Measurements from ENCODE around the gene GHRH. TPM values are rescaled to one million over a fixed set of nuclear protein-coding genes. Genes with fewer than 3 reads are reported as not detected.

GHRH gene
- total RNA-seq, 2 donors from 2014 or later, result not detected

DNA sequence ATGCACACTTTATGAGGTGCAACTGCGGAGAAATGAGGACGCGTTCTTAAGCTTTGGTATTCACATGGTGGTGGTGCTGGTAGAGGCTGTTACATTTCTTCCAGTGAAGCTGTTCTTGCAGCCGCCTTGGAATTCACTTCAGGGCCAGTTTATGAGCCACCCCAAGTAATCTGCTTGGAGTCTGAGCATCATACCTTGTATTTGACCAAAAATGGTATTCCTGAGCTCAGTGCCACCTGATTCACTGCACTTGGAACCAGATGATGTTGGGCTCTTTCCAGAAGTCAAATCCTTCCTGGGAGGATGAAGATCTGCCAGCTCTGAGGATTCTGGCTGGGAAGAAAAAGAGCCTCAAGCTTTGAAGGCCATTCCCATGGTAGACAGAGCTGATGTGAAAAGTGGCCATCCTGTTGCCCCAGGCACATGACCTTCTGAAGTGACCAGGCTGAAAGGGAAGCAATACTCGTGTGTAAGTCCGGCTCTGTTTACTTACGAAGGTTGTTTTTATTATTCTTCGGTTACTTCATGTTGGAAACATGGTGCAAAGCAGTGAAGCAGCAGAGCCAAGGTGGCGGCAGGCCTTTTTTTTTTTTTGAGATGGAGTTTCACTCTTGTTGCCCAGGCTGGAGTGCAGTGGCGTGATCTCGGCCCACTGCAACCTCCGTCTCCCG lies 35.6 kb upstream of the GHRH start:
- Mint-ChIP-seq H3K4me3 (no peak overlapping the region), H3K27ac (no peak overlapping the region)

DNA sequence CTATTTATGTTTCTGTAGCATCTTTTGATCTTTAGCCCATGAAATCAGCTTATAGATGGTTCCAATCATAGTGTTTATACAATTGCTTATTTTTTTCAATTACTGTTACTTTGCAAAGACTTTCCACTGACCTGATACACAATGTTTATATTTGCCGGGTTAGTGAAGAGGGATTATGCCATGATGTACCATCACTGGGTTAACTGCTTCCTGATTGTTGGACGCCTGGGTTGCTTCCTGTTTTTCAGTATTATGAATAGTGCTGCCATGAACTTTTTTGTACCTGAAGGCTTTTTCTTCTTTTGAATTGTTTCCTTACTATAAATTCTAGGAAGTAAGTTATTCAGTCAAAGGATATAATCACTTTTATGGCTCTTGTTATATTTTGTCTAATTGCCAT lies 34.8 kb upstream of the GHRH start:
- ATAC-seq (replicated peaks), result no peak
- no peak overlapping the region for H3K27ac Mint-ChIP-seq
- peaks cover 63% of the 10 kb centered on the region for H3K36me3 Mint-ChIP-seq (ENCODE audit: low read depth)
- no peak overlapping the region for H3K4me3 Mint-ChIP-seq
- no peaks in the 10 kb centered on the region for H3K9me3 Mint-ChIP-seq
- no peaks in the 10 kb centered on the region for H3K27me3 Mint-ChIP-seq
- peaks cover 42% of the 10 kb centered on the region for H3K4me1 Mint-ChIP-seq

More for the DNA sequence above, 35.6 kb upstream of the GHRH start:
- Mint-ChIP-seq H3K36me3 (ENCODE audit: low read depth) (peaks cover 63% of the 10 kb centered on the region), H3K9me3 (no peaks in the 10 kb centered on the region), H3K27me3 (no peaks in the 10 kb centered on the region), H3K4me1 (peaks cover 44% of the 10 kb centered on the region)
- no peak for ATAC-seq (replicated peaks)

DNA sequence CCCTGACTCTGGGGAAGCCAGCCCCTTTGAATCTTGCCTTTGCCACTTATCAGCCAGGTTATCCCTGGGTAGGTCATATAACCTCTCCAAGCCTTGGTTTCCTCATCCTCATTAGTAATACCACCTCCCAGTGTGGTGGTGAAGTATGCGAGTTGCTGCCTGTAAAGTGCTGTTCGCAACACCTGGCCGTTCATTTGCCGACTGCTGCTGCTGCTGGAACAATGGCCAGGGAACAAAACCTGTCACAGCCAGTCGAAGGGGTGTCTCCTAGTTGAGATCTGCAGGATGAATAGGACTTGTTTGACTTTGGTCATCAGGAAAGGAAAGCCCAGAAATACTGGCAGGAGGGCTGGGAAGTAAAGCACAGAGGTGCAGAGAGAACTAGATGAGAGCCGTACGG lies 34.0 kb upstream of the GHRH start:
- H3K9me3 Mint-ChIP-seq, result no peaks in the 10 kb centered on the region
- no peak overlapping the region for H3K4me3 Mint-ChIP-seq
- H3K27me3 Mint-ChIP-seq, result no peaks in the 10 kb centered on the region
- H3K27ac Mint-ChIP-seq, result peak overlapping the region; percentile 26
- H3K4me1 Mint-ChIP-seq, result peaks cover 46% of the 10 kb centered on the region
- peaks cover 59% of the 10 kb centered on the region for H3K36me3 Mint-ChIP-seq (ENCODE audit: low read depth)
- ATAC-seq (replicated peaks), result no peak

DNA sequence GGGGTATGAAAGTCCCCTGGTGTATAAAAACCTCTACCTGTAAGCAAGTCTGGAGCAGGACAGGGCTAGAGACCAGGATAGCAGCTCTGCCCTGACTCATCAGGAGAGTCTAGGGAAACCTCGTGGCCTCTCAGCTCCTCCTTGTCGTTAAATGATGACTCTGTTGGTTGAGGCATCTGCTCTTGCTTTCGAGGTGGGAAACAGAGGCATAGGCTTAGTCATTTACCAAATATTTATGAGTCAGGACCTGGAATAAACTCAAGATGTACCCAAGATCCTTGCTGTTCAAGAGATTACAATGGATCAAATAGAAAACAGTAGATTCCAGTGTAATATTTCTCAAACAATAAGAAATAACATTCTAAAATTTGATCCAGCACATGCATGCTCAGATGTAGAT lies 33.4 kb upstream of the GHRH start:
- peak; percentile 99 for ATAC-seq (replicated peaks)
- Mint-ChIP-seq H3K4me1 (peaks cover 40% of the 10 kb centered on the region), H3K4me3 (no peak overlapping the region), H3K27me3 (no peaks in the 10 kb centered on the region), H3K27ac (peak overlapping the region; percentile 26), H3K9me3 (no peaks in the 10 kb centered on the region), H3K36me3 (ENCODE audit: low read depth) (peaks cover 53% of the 10 kb centered on the region)

DNA sequence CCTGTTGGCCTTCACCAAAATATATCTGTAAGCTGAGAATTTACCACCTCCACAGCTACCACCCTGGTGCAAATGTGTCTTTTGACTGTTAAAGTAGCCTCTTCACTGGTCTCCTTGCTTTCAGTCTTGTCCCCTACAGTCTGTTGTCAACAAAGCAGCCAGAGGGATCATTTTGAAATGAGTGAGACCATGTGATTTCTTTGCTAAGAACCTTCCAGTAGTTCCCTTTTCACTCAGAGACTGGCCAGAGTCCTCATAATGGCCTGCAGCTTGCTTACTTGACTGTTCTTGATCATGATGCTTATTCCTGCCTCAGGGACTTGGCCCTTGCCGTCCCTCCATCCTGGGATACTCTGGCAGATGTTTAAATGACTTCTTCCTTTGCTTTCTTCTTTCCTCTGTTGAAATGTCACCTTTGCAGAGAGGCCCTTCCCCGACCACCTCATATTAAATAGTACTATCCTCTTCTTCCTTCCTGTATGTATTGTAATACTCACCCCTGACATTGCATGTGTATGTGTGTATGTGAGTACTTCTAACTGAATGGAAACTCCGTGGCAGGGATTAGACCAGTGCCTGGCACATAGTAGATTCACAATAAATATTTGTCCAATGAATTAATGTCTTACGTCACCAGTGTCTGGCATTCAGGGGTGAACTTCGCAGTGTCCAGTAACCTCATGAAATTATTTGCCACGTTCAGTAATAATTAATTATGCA lies 32.8 kb upstream of the GHRH start:
- no peaks in the 10 kb centered on the region for H3K27me3 Mint-ChIP-seq
- H3K36me3 Mint-ChIP-seq (ENCODE audit: low read depth), result peaks cover 47% of the 10 kb centered on the region
- H3K4me3 Mint-ChIP-seq, result no peak overlapping the region

DNA sequence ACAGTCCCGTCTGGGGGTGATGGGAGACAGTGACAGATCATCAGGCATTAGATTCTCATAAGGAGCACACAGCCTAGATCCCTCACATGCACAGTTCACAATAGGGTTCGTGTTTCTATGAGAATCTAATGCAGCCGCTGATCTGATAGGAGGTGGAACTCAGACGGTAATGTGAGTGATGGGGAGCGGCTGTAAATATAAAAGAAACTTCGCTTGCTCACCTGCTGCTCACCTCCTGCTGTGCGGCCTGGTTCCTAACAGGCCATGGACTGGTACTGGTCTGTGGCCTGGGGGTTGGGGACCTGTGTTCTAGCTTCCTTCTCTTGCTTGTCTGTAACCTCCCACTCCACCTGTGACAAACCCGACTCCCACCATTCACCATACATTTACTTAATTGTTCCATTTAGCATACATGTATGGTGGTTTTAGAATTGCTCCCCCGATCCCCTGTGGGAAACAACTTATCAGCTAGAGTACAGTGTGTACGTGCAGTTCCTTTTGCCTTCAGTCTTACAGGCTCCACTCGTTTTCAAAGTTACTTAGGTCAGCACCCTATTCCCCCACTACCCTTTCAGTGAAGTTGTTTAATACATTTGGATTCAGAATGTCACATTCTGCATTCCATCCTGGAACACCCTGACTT lies 31.8 kb upstream of the GHRH start:
- no peak overlapping the region for H3K27ac Mint-ChIP-seq
- H3K4me1 Mint-ChIP-seq, result peaks cover 39% of the 10 kb centered on the region
- peaks cover 40% of the 10 kb centered on the region for H3K36me3 Mint-ChIP-seq (ENCODE audit: low read depth)
- no peaks in the 10 kb centered on the region for H3K27me3 Mint-ChIP-seq
- H3K9me3 Mint-ChIP-seq, result no peaks in the 10 kb centered on the region
- H3K4me3 Mint-ChIP-seq, result no peak overlapping the region
- ATAC-seq (replicated peaks), result no peak

More for the DNA sequence above, 32.8 kb upstream of the GHRH start:
- Mint-ChIP-seq H3K9me3 (no peaks in the 10 kb centered on the region), H3K27ac (peak overlapping the region; percentile 26), H3K4me1 (peaks cover 39% of the 10 kb centered on the region)
- ATAC-seq (replicated peaks), result no peak

DNA sequence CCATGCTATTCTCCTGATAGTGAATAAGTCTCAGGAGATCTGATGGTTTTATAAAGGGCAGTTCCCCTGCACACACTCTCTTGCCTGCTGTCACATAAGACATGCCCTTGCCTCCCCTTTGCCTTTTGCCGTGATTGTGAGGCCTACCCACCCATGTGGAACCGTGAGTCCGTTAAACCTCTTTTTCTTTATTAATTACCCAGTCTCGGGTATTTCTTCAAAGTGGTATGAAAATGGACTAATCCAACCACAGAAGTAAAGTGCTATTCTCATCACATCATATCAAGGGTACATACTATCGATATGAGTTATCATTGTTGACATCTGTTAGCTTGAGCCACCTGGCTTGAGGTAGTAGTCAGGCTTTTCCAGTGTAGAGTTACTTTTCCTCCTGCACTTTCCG lies 30.1 kb upstream of the GHRH start:
- Mint-ChIP-seq H3K9me3 (no peaks in the 10 kb centered on the region), H3K27ac (no peak overlapping the region), H3K4me3 (peak overlapping the region; percentile 81), H3K36me3 (ENCODE audit: low read depth) (peaks cover 27% of the 10 kb centered on the region), H3K4me1 (peaks cover 36% of the 10 kb centered on the region), H3K27me3 (no peaks in the 10 kb centered on the region)
- ATAC-seq (replicated peaks), result no peak

DNA sequence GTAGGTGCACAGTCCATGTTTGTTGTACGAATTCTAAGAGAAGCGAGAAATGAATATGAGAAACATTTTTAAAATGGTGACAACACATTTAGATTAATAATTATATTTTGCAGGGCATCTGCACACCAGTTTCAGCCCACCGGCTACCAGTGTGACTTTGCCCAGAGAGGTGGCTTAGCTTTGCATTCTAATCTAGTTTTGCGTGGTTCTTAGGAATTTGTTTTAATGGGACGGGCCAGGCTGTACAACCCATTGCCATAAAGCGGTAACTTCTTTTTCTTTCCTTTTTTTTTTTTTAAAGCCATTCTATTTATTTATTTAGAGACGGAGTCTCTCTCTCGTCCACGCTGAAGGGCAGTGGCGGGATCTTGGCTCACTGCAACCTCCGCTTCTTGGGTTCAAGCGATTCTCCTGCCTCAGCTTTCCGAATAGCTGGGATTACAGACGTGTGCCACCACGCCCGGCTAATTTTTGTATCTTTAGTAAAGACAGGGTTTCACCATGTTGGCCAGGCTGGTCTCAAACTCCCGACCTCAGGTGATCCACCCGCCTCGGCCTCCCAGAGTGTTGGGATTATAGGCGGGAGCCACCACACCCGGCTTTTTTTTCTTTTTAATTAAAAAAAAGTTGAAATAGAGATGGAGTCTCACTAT lies 28.7 kb upstream of the GHRH start:
- no peak for ATAC-seq (replicated peaks)
- H3K27me3 Mint-ChIP-seq, result no peaks in the 10 kb centered on the region
- H3K4me3 Mint-ChIP-seq, result peak overlapping the region; percentile 81
- peaks cover 30% of the 10 kb centered on the region for H3K4me1 Mint-ChIP-seq
- H3K9me3 Mint-ChIP-seq, result no peaks in the 10 kb centered on the region
- peak overlapping the region; percentile 84 for H3K27ac Mint-ChIP-seq
- peaks cover 25% of the 10 kb centered on the region for H3K36me3 Mint-ChIP-seq (ENCODE audit: low read depth)

DNA sequence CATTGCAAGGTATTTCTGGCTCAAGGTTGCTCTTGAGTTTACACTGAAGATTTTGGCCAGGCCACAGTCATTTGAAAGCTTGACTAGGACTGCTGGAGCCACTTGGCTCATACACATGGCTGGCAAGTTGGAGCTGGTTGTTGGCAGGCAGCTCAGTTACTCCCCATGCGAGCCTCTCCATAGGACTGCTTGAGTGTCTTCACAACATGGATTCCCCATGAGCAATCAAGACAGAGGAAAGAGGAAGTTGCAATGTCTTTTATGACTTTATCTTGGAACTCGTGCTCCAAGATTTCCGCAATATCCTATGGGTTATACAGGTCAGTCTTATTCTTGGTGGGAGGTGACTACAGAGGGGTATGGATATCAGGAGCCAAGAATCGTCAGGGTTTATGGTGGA lies 26.5 kb upstream of the GHRH start:
- Mint-ChIP-seq H3K27me3 (no peaks in the 10 kb centered on the region), H3K27ac (no peak overlapping the region), H3K4me3 (peak overlapping the region; percentile 81), H3K9me3 (no peaks in the 10 kb centered on the region), H3K4me1 (peaks cover 14% of the 10 kb centered on the region), H3K36me3 (ENCODE audit: low read depth) (peaks cover 19% of the 10 kb centered on the region)
- no peak for ATAC-seq (replicated peaks)

DNA sequence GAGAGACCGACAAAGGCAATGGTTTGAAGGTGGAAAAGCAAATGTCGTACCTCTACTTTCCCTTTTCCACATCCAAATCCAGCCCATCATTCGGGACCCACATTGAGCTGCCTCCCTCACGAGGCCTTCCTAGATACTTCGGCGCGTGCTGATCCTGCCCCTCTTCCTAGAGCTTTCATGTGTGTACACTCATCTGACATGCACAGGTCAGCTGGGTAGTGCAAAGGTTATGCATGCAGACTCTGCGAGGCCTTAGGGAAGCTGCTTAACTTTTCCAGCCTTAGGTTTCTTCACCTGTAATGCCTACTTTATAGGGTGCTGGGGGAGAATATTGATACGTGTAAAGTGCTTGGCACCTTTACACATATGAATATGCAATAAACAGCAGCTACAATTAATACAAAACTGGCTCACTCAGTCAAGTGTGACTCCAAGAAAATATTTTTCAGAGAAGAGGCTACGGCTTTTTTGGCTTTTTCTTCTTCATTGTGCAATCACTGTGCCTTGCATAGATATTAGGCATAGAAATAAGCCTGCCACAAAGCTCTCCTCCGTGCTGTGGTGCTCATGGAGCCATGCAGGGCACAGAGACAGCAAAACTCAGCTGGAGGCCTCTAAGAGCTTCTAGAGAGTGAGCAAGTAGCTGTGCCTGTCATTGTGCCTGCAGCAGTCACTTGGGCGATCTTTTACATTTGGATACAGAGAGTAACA lies 24.2 kb upstream of the GHRH start:
- Mint-ChIP-seq H3K36me3 (ENCODE audit: low read depth) (no peaks in the 10 kb centered on the region), H3K27me3 (no peaks in the 10 kb centered on the region), H3K9me3 (no peaks in the 10 kb centered on the region), H3K27ac (no peak overlapping the region), H3K4me3 (no peak overlapping the region), H3K4me1 (no peaks in the 10 kb centered on the region)
- no peak for ATAC-seq (replicated peaks)

DNA sequence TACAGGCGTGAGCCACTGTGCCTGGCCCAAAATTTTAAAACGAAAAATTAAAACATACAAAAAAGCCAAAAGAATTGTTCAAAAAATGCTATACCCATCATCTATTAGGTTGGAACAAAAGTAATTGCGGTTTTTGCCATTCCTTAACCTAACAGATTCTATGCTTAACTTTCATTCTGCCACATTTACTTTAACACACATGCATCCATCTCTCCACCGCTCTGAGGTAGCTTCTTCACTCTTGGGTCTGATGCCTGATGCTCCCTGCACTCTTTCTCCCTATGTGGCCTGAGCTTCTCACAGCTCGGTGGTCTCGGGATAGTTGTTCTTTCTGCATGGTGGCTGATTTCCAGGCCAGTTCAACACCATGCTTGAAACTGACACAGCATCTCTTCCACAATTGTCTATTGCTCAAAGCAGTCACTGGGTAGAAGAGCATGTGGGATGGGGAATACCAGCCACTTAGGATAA lies 23.1 kb upstream of the GHRH start:
- H3K36me3 Mint-ChIP-seq (ENCODE audit: low read depth), result no peaks in the 10 kb centered on the region
- H3K27ac Mint-ChIP-seq, result no peak overlapping the region
- no peak for ATAC-seq (replicated peaks)
- no peaks in the 10 kb centered on the region for H3K4me1 Mint-ChIP-seq
- H3K9me3 Mint-ChIP-seq, result no peaks in the 10 kb centered on the region
- H3K4me3 Mint-ChIP-seq, result no peak overlapping the region
- H3K27me3 Mint-ChIP-seq, result no peaks in the 10 kb centered on the region

DNA sequence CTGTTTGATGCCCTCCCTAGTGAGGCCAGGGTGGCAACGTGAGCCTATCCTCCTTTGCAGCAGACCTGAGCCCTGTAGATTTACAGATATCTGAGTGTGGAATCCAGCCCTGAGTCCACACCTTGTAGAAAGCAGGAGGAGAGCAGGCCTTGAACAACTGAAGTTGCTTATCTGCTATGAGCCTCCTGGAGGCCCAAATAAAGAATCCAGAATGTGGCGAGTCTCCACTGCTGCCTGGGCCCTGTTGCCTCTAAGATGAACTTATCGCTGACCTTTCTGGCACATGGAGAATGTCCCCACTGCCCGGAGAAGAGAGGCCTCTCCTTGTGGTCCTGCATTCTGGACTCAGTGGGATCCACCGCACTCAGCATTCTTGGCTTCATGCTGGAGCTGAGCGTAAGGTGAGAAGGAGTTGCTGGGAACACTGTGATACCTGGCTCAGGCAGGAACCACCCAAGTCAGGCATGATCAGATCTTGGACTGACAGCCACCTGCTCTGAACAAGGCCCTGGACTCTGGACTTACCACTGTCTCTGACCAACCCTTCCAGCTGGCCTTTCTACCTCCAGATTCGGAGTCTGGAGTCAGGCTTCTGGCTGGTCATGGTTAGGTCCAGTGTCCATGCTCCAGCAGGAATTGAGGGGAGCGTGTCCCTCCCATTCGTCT lies 22.0 kb upstream of the GHRH start:
- no peaks in the 10 kb centered on the region for H3K9me3 Mint-ChIP-seq
- no peaks in the 10 kb centered on the region for H3K36me3 Mint-ChIP-seq (ENCODE audit: low read depth)
- no peak for ATAC-seq (replicated peaks)
- H3K27ac Mint-ChIP-seq, result no peak overlapping the region
- H3K4me3 Mint-ChIP-seq, result no peak overlapping the region
- no peaks in the 10 kb centered on the region for H3K4me1 Mint-ChIP-seq
- no peaks in the 10 kb centered on the region for H3K27me3 Mint-ChIP-seq

DNA sequence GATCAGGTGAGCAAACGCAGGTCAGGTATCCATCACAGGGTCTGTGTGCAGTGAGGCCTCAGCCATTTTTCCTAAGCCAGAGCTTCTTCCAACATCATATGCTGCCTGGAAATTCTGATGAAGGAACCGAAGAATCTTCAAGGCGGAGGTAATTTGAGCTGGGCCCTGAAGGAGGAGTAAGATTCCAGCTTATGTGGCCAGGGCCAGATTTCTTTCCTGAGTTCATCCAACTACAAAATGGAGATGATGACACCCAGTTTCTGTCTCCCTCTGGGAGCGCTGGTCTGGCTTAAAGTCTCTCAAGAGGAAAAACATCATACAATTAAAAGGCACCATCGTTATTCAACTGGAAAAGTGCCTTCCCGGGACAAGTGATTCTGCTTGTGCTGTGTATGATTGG lies 20.9 kb upstream of the GHRH start:
- H3K27me3 Mint-ChIP-seq, result no peaks in the 10 kb centered on the region
- no peaks in the 10 kb centered on the region for H3K36me3 Mint-ChIP-seq (ENCODE audit: low read depth)
- H3K4me3 Mint-ChIP-seq, result no peak overlapping the region

DNA sequence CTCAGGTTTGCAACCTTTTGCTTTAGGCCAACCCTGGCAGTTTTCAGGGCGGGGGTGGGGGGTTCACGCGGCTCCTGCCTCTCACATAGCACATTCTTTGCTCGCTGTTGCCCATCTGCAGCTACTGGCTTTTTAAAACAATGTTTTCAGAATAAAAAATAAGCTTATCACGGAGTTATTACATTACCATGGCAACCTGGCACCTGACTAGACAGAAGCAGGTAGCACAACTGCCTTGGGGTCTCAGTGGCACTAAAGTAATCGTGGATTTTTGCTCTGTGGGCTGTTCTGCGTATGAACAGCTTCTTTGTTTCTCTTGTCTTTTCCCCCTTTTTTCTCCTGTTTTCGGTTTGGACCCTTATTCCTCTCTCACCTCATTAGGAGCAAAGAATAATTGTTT lies 18.8 kb upstream of the GHRH start:
- Mint-ChIP-seq H3K27me3 (no peaks in the 10 kb centered on the region), H3K27ac (no peak overlapping the region)

More for the DNA sequence above, 20.9 kb upstream of the GHRH start:
- no peak overlapping the region for H3K27ac Mint-ChIP-seq
- no peaks in the 10 kb centered on the region for H3K9me3 Mint-ChIP-seq
- no peaks in the 10 kb centered on the region for H3K4me1 Mint-ChIP-seq
- ATAC-seq (replicated peaks), result no peak

More for the DNA sequence above, 18.8 kb upstream of the GHRH start:
- no peak for ATAC-seq (replicated peaks)
- H3K9me3 Mint-ChIP-seq, result no peaks in the 10 kb centered on the region
- peaks cover 8% of the 10 kb centered on the region for H3K4me1 Mint-ChIP-seq
- no peak overlapping the region for H3K4me3 Mint-ChIP-seq
- no peaks in the 10 kb centered on the region for H3K36me3 Mint-ChIP-seq (ENCODE audit: low read depth)

Data from activated T-helper 17 cell treated with anti-CD3 and anti-CD28 coated beads, Interleukin-2, amount 50 U/mL, for 72 hours (primary cell).